ENCODE results near the gene TSPAN5. TPM values are rescaled to one million over a fixed set of nuclear protein-coding genes. Genes with fewer than 3 reads are reported as not detected.
A peak's percentile ranks its signal among the peaks of the same experiment; 100 is the strongest.

Gene TSPAN5
- total and polyA plus RNA-seq, 2 donors = 4.7 to 10.3 TPM

DNA sequence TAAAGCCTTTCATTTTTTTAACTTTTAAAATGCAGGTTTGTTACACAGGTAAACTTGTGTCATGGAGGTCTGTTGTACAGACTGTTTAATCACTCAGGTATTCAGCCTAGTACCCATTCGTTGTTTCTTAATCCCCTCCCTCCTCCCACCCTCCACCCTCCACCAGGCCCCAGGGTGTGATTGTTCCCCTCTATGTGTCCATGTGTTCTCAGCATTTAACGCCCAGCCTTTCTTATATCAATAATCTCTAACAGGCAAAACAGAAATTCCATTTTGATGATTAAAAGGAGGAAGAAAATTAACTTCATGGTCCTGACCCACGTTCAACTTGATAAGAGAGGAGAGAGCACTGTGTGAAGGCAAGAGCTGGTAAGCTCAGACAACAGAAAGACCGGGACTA is 75.1 kb downstream of the TSPAN5 start:
- no peak for DNase-seq (ENCODE audit: low read depth in 6 of 9, low spot score in 9 of 9)
- Histone ChIP-seq H3K4me3 (ENCODE audit: low read length in 2 of 2) (no peak overlapping the region), H3K27ac (ENCODE audit: low read depth in 1 of 2, low read length in 1 of 2) (no peak overlapping the region), H3K36me3 (ENCODE audit: control insufficient read depth in 2 of 2, insufficient read depth in 2 of 2, low read length in 1 of 2) (no peaks in the 10 kb centered on the region), H3K9me3 (ENCODE audit: control insufficient read depth in 2 of 2, insufficient read depth in 1 of 2, low read length in 1 of 2) (peaks cover 0 to 2% of the 10 kb centered on the region in 2 donors), H3K27me3 (ENCODE audit: control insufficient read depth in 2 of 2, insufficient read depth in 1 of 2, low read length in 1 of 2) (no peaks in the 10 kb centered on the region), H3K4me1 (ENCODE audit: control insufficient read depth in 2 of 2, insufficient read depth in 2 of 2, low read length in 2 of 2) (peaks cover 0 to 4% of the 10 kb centered on the region in 2 donors)
- WGBS = 85% methylated on average over 4 of the region's 4 CpGs

DNA sequence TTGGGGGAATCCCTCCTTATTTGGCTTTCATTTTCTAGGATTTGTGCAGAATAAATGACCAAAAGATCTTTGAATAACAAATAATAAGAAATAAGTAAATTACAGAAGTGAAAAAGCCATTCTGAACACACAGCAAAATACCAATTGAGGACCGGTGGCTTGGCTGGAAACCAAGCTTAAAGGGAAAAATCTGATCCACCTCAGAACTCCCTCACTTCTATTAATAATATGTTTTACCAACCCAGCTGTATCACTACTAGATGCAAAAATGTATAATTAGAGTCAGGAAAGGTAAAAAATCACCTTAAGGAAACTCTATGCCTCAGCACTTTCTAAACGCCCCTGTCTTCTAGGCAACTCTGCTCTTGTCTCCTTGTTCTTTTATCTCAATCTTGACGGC is 77.3 kb downstream of the TSPAN5 start:
- no peak overlapping the region for H3K4me3 ChIP-seq (ENCODE audit: low read length in 2 of 2)
- H3K9me3 ChIP-seq (ENCODE audit: control insufficient read depth in 2 of 2, insufficient read depth in 1 of 2, low read length in 1 of 2) = peaks cover 0 to 2% of the 10 kb centered on the region in 2 donors
- DNase-seq (ENCODE audit: low read depth in 6 of 9, low spot score in 9 of 9) = no peak
- no peaks in the 10 kb centered on the region for H3K27me3 ChIP-seq (ENCODE audit: control insufficient read depth in 2 of 2, insufficient read depth in 1 of 2, low read length in 1 of 2)
- H3K27ac ChIP-seq (ENCODE audit: low read depth in 1 of 2, low read length in 1 of 2) = no peak overlapping the region
- peaks cover 0 to 4% of the 10 kb centered on the region in 2 donors for H3K4me1 ChIP-seq (ENCODE audit: control insufficient read depth in 2 of 2, insufficient read depth in 2 of 2, low read length in 2 of 2)
- 86% methylated on average over 3 of the region's 3 CpGs for WGBS
- H3K36me3 ChIP-seq (ENCODE audit: control insufficient read depth in 2 of 2, insufficient read depth in 2 of 2, low read length in 1 of 2) = no peaks in the 10 kb centered on the region

DNA sequence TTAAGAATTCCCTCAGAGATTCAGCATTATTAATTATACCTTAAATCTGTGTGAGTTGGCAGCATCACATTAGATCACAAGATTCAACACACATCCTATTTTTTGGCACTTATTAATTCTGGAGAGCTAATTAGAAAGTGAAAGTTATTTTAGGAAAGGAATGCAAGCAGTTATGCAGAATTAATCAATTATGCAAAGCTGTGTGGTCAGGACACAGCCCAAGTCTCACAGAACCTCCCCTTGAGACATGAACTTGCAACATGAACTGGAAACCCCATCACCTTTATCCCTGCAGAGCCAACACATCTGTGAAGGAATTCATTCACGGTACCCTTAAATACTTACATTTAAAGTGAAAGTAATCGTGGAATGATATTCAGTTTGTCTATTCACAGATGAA is 80.5 kb downstream of the TSPAN5 start:
- peaks cover 0 to 2% of the 10 kb centered on the region in 2 donors for H3K9me3 ChIP-seq (ENCODE audit: control insufficient read depth in 2 of 2, insufficient read depth in 1 of 2, low read length in 1 of 2)
- WGBS = 76% methylated on average over 2 of the region's 2 CpGs
- no peaks in the 10 kb centered on the region for H3K36me3 ChIP-seq (ENCODE audit: control insufficient read depth in 2 of 2, insufficient read depth in 2 of 2, low read length in 1 of 2)
- no peaks in the 10 kb centered on the region for H3K27me3 ChIP-seq (ENCODE audit: control insufficient read depth in 2 of 2, insufficient read depth in 1 of 2, low read length in 1 of 2)
- no peak for DNase-seq (ENCODE audit: low read depth in 6 of 9, low spot score in 9 of 9)
- H3K27ac ChIP-seq (ENCODE audit: low read depth in 1 of 2, low read length in 1 of 2) = no peak overlapping the region
- H3K4me3 ChIP-seq (ENCODE audit: low read length in 2 of 2) = no peak overlapping the region
- H3K4me1 ChIP-seq (ENCODE audit: control insufficient read depth in 2 of 2, insufficient read depth in 2 of 2, low read length in 2 of 2) = peaks cover 0 to 4% of the 10 kb centered on the region in 2 donors

DNA sequence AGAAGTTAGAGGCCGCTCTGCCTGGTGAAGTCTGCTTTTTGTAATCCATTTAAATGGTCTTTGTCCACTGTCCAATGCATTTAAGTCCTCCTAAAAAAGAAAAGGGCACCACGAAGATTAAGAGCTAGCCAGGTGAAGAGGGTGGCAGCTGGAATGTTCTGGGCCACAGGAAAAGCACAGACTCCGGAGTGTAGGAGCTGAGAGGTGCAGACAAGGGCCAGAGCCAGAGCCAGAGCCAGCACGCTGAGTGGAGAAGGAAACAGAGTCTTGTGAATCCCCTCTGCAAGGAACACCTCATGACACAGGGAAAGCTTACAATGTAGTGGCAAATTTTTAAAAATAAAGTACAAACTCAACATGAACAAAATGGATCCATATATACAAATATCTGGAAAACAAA is 83.6 kb downstream of the TSPAN5 start:
- no peaks in the 10 kb centered on the region for H3K4me1 ChIP-seq (ENCODE audit: control insufficient read depth in 2 of 2, insufficient read depth in 2 of 2, low read length in 2 of 2)
- H3K9me3 ChIP-seq (ENCODE audit: control insufficient read depth in 2 of 2, insufficient read depth in 1 of 2, low read length in 1 of 2) = no peaks in the 10 kb centered on the region
- no peaks in the 10 kb centered on the region for H3K36me3 ChIP-seq (ENCODE audit: control insufficient read depth in 2 of 2, insufficient read depth in 2 of 2, low read length in 1 of 2)
- H3K27me3 ChIP-seq (ENCODE audit: control insufficient read depth in 2 of 2, insufficient read depth in 1 of 2, low read length in 1 of 2) = no peaks in the 10 kb centered on the region
- 97% methylated on average over 4 of the region's 4 CpGs for WGBS
- no peak for DNase-seq (ENCODE audit: low read depth in 6 of 9, low spot score in 9 of 9)
- H3K27ac ChIP-seq (ENCODE audit: low read depth in 1 of 2, low read length in 1 of 2) = no peak overlapping the region
- H3K4me3 ChIP-seq (ENCODE audit: low read length in 2 of 2) = no peak overlapping the region

DNA sequence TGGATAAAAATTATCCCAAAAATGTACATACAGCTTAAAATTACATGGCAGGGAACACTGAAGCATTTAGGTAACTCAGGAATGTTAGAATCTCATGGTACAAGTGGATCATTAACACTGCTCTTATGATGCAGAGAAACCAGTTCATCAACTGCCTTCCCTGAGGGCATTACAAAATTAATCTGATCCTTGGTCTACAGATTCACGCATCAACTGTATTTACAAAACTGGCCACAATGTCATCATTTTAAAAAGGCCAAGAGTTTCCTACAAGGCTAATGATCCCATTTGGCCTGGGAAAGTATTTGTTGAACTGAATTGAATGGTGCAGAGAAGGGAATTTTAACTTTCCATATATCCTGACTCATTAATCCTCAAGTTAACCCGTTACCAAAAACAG is 84.6 kb downstream of the TSPAN5 start:
- Histone ChIP-seq H3K36me3 (ENCODE audit: control insufficient read depth in 2 of 2, insufficient read depth in 2 of 2, low read length in 1 of 2) (no peaks in the 10 kb centered on the region), H3K27me3 (ENCODE audit: control insufficient read depth in 2 of 2, insufficient read depth in 1 of 2, low read length in 1 of 2) (no peaks in the 10 kb centered on the region), H3K27ac (ENCODE audit: low read depth in 1 of 2, low read length in 1 of 2) (no peak overlapping the region), H3K4me3 (ENCODE audit: low read length in 2 of 2) (no peak overlapping the region), H3K4me1 (ENCODE audit: control insufficient read depth in 2 of 2, insufficient read depth in 2 of 2, low read length in 2 of 2) (peaks cover under 1 to 1% of the 10 kb centered on the region in 2 donors), H3K9me3 (ENCODE audit: control insufficient read depth in 2 of 2, insufficient read depth in 1 of 2, low read length in 1 of 2) (no peaks in the 10 kb centered on the region)
- 99% methylated on average over 2 of the region's 2 CpGs for WGBS
- DNase-seq (ENCODE audit: low read depth in 6 of 9, low spot score in 9 of 9) = no peak

DNA sequence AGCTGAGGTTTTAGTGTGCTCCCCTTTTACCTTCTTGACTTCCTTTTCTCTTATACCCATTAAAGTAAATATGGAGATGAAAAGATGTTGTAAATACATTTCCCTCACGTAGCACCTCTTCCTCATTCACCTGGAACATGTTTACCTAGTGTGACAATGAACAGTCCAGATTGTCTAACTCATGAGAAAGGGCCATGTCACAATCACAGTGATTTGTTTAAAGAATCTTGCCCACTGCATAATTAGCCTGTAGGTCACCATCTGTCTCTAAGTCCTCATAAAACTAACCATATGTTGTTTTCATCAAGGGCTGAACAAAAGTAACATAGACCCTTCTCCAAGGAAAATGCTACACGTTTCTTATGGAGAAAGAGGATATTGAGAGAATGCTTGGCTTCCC is 85.7 kb downstream of the TSPAN5 start:
- WGBS = 89% methylated on average over 2 of the region's 2 CpGs
- DNase-seq (ENCODE audit: low read depth in 6 of 9, low spot score in 9 of 9) = no peak
- Histone ChIP-seq H3K4me3 (ENCODE audit: low read length in 2 of 2) (no peak overlapping the region), H3K27me3 (ENCODE audit: control insufficient read depth in 2 of 2, insufficient read depth in 1 of 2, low read length in 1 of 2) (no peaks in the 10 kb centered on the region), H3K9me3 (ENCODE audit: control insufficient read depth in 2 of 2, insufficient read depth in 1 of 2, low read length in 1 of 2) (no peaks in the 10 kb centered on the region), H3K4me1 (ENCODE audit: control insufficient read depth in 2 of 2, insufficient read depth in 2 of 2, low read length in 2 of 2) (peaks cover 5 to 6% of the 10 kb centered on the region in 2 donors), H3K27ac (ENCODE audit: low read depth in 1 of 2, low read length in 1 of 2) (no peak overlapping the region), H3K36me3 (ENCODE audit: control insufficient read depth in 2 of 2, insufficient read depth in 2 of 2, low read length in 1 of 2) (no peaks in the 10 kb centered on the region)

DNA sequence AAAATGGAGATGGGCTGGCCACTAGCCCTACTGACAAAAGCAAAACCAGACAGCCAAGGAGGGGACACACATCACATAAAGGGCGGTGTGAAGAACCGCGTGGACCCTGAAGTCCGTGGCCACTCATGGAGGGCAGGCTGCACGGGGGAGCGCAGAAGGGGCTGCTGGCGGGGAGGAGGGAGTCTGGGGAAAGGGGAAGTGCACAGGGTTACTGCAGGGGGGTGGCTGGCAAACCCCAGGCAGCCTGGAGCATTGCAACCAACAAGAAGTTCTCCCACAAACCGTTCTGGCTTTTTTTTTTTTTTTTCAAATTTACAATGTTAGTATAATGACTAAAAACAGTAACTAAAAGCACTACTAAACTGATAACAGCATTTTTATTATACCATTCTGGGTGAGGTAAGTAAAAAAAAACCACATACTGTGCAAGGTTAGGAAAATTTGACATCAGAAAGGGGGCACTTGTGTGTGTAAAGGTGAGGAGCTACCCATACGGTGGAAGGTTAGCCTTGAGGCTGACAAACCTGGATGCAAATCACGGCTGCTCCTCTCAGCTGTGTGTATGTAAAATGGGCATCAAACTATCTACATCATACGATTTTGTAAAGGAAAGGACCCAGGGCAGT is 87.1 kb downstream of the TSPAN5 start:
- WGBS = 59% methylated on average over 11 of the region's 11 CpGs
- H3K27ac ChIP-seq (ENCODE audit: low read depth in 1 of 2, low read length in 1 of 2) = no peak overlapping the region
- H3K4me1 ChIP-seq (ENCODE audit: control insufficient read depth in 2 of 2, insufficient read depth in 2 of 2, low read length in 2 of 2) = peaks cover 14 to 18% of the 10 kb centered on the region in 2 donors
- DNase-seq (ENCODE audit: low read depth in 6 of 9, low spot score in 9 of 9) = no peak
- no peaks in the 10 kb centered on the region for H3K27me3 ChIP-seq (ENCODE audit: control insufficient read depth in 2 of 2, insufficient read depth in 1 of 2, low read length in 1 of 2)
- no peaks in the 10 kb centered on the region for H3K9me3 ChIP-seq (ENCODE audit: control insufficient read depth in 2 of 2, insufficient read depth in 1 of 2, low read length in 1 of 2)
- H3K36me3 ChIP-seq (ENCODE audit: control insufficient read depth in 2 of 2, insufficient read depth in 2 of 2, low read length in 1 of 2) = no peaks in the 10 kb centered on the region
- H3K4me3 ChIP-seq (ENCODE audit: low read length in 2 of 2) = no peak overlapping the region

DNA sequence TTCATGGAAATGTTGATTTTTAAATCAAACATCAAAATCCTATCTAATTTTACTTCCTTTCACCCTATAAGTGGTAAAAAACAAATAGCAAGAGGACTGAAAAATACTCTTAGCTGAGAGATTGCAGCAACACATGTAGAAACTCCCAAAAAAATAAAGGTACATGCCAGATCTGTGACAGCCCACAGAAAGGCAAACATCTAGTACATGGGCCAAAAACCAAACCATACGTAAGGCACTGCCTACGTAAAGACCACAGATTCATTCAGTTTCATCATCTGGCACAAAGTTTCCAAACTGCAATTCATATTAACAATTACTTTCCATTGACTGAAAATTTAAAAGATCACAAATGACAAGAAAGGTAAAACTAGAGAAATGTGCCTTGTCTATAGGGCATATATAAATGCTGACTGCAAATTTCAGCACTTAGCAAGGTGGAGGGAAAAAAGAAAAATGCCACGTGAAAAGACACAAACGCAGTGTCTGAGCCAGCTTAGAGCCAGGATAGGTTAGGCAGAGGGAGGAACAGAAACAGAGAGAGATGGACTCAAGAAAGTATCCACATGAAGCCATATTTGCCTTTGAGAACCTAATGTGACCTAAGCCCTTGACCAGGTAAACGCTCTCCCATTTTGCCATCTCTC is 88.1 kb downstream of the TSPAN5 start:
- no peak overlapping the region for H3K4me3 ChIP-seq (ENCODE audit: low read length in 2 of 2)
- 97% methylated on average over 5 of the region's 5 CpGs for WGBS
- H3K36me3 ChIP-seq (ENCODE audit: control insufficient read depth in 2 of 2, insufficient read depth in 2 of 2, low read length in 1 of 2) = no peaks in the 10 kb centered on the region
- no peaks in the 10 kb centered on the region for H3K27me3 ChIP-seq (ENCODE audit: control insufficient read depth in 2 of 2, insufficient read depth in 1 of 2, low read length in 1 of 2)
- DNase-seq (ENCODE audit: low read depth in 6 of 9, low spot score in 9 of 9) = no peak
- no peak overlapping the region for H3K27ac ChIP-seq (ENCODE audit: low read depth in 1 of 2, low read length in 1 of 2)
- no peaks in the 10 kb centered on the region for H3K9me3 ChIP-seq (ENCODE audit: control insufficient read depth in 2 of 2, insufficient read depth in 1 of 2, low read length in 1 of 2)
- peaks cover 19 to 27% of the 10 kb centered on the region in 2 donors for H3K4me1 ChIP-seq (ENCODE audit: control insufficient read depth in 2 of 2, insufficient read depth in 2 of 2, low read length in 2 of 2)

DNA sequence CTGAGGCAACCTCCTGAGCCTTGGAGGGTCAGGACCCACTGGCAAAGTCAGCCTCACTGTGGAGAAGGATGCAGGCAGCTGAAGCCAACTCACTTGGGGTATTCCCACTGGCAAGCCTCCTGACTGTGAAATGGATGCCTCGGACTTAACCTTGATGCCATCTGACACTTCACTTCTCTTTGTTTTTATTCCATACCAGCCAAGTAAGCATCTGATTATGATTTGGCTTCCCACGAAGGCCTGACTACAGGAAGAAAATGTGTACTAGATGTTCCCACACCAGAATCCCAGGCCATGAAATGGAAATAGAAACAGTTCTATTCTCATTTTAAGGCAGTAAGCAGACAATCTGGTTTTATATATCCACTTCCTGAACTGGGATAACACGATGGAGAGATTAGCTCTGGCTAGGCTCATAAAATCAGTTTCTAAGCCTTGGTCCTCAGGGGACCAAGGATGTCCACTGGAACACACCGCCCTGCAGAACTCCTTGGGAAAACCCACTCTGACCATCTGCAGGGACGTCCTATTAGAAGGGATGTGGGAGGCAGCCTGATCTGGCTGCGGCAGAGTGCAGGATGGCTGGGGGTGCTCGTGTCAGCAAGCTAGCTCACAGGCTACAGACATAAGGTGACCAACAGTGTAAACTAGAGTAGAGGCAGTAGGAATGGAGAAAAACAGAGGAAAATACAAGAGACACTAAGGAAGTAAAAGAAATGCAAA is 89.3 kb downstream of the TSPAN5 start:
- no peak overlapping the region for H3K4me3 ChIP-seq (ENCODE audit: low read length in 2 of 2)
- H3K27me3 ChIP-seq (ENCODE audit: control insufficient read depth in 2 of 2, insufficient read depth in 1 of 2, low read length in 1 of 2) = no peaks in the 10 kb centered on the region
- H3K4me1 ChIP-seq (ENCODE audit: control insufficient read depth in 2 of 2, insufficient read depth in 2 of 2, low read length in 2 of 2) = peaks cover 22 to 30% of the 10 kb centered on the region in 2 donors
- DNase-seq (ENCODE audit: low read depth in 6 of 9, low spot score in 9 of 9) = no peak
- H3K27ac ChIP-seq (ENCODE audit: low read depth in 1 of 2, low read length in 1 of 2) = peak overlapping the region in 1 of 2 donors; percentile 10
- 85% methylated on average over 7 of the region's 7 CpGs for WGBS
- H3K36me3 ChIP-seq (ENCODE audit: control insufficient read depth in 2 of 2, insufficient read depth in 2 of 2, low read length in 1 of 2) = no peaks in the 10 kb centered on the region
- no peaks in the 10 kb centered on the region for H3K9me3 ChIP-seq (ENCODE audit: control insufficient read depth in 2 of 2, insufficient read depth in 1 of 2, low read length in 1 of 2)

Data from thymus (tissue), 11 donors.